NB4 (cell line): ENCODE results near the gene CMKLR1.

ENCODE experiments used
- MAX ChIP-seq: IDR thresholded peaks from 2 replicates; pipeline ENCODE4 v1.6.1; 2011; ENCODE audit warnings: low read depth, low read length
- MYC ChIP-seq: IDR thresholded peaks from 2 replicates; pipeline ENCODE4 v1.6.1; 2011; ENCODE audit warnings: low read depth, low read length
- POLR2A ChIP-seq: IDR thresholded peaks from 2 replicates; pipeline ENCODE4 v1.6.1; 2011; ENCODE audit warnings: mild to moderate bottlenecking; ENCODE audit not compliant: insufficient read length; ENCODE audit errors: extremely low read depth
- TF ChIP-seq, protein P1 (sequence below): IDR thresholded peaks from one replicate; pipeline ENCODE4 v1.5.1; 2012; ENCODE audit warnings: low read depth, low read length

GRCh38 chr12:108386709-108387360 is 47.7 kb upstream of the CMKLR1 start:
- TF ChIP-seq, protein P1, sequence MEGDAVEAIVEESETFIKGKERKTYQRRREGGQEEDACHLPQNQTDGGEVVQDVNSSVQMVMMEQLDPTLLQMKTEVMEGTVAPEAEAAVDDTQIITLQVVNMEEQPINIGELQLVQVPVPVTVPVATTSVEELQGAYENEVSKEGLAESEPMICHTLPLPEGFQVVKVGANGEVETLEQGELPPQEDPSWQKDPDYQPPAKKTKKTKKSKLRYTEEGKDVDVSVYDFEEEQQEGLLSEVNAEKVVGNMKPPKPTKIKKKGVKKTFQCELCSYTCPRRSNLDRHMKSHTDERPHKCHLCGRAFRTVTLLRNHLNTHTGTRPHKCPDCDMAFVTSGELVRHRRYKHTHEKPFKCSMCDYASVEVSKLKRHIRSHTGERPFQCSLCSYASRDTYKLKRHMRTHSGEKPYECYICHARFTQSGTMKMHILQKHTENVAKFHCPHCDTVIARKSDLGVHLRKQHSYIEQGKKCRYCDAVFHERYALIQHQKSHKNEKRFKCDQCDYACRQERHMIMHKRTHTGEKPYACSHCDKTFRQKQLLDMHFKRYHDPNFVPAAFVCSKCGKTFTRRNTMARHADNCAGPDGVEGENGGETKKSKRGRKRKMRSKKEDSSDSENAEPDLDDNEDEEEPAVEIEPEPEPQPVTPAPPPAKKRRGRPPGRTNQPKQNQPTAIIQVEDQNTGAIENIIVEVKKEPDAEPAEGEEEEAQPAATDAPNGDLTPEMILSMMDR: no peak
- TF ChIP-seq MAX: no peak
- no peak for TF ChIP-seq POLR2A
- TF ChIP-seq MYC: no peak
